ENCODE data around the gene CYS1. TPM values are rescaled to one million over a fixed set of nuclear protein-coding genes. Genes with fewer than 3 reads are reported as not detected.

The CYS1 gene
- total RNA-seq, 1 experiment from 2014 or later, result 3.7 TPM

DNA sequence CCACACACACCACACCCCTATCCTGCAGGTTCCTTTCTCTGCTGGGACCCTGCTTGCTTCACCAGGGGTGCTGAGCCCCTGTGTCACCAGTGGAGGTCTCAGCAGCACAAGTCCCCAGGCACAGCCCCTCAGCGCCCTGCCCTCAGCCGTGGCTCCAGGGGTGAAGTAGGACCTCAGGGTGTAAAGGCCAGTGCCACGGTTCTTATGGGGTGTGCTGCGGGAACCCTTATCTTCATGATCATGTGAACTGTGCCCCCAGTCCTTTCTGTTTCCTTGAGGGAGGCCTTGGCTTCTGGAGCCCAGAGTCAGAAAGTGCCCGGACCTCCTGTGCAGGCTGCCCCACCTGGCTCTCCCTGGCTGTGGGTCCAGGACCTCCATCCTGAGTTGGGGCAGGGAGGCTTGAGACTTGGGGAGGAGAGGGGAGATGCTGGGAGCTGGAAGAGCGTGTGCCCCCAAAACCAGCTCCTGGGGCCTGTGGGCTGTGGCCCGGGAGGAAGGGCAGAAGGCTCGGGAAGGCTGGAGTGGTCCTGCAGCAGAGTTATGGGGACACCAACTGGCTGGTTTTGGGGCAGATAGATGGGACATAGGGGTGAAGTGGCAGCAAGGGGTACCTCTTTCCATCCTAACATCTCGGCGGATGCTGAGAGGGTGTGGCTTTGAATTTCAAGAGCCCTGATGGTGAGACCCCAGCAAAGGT lies 57.1 kb downstream of the CYS1 start:
- 0 out of 2 replicates have a peak, but pooled peaks have one; percentile 11 for ATAC-seq
- POLR2A ChIA-PET, result no interaction called here
- H3K4me3 ChIP-seq (replicated peaks in 1 of 2; ENCODE audit: low read depth in 1 of 2, low read length in 2 of 2), result no peak overlapping the region
- CTCF ChIA-PET, result no interaction called here
- no peaks in the 10 kb centered on the region for H3K36me3 ChIP-seq (ENCODE audit: control insufficient read depth in 1 of 2, insufficient read depth in 2 of 2, low read length in 2 of 2)
- no TSS peak for BruUV-seq (replicated peaks)
- H3K4me2 ChIP-seq (ENCODE audit: low read length), result no peak overlapping the region
- TF ChIP-seq EZH2phosphoT487 (IDR thresholded peaks at IDR 0.05; ENCODE audit: borderline replicate concordance), result no peak
- TF ChIP-seq SRF (IDR thresholded peaks at IDR 0.05; ENCODE audit: low read depth), result no peak
- TF ChIP-seq EGR1 (IDR thresholded peaks at IDR 0.05; ENCODE audit: low read depth), result no peak
- TF ChIP-seq FOSL1 (IDR thresholded peaks at IDR 0.05; ENCODE audit: low read depth), result no peak
- TF ChIP-seq TCF7L2 (IDR thresholded peaks at IDR 0.05; ENCODE audit: borderline replicate concordance, extremely low read depth, insufficient read depth, insufficient read length), result no peak
- no peak for TF ChIP-seq CEBPB (IDR thresholded peaks at IDR 0.05; ENCODE audit: low read depth)
- TF ChIP-seq ELF1 (IDR thresholded peaks at IDR 0.05; ENCODE audit: borderline replicate concordance, low read depth), result no peak
- TF ChIP-seq SP1 (IDR thresholded peaks at IDR 0.05; ENCODE audit: low read depth), result no peak
- TF ChIP-seq, protein P1, sequence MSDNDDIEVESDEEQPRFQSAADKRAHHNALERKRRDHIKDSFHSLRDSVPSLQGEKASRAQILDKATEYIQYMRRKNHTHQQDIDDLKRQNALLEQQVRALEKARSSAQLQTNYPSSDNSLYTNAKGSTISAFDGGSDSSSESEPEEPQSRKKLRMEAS (IDR thresholded peaks at IDR 0.05), result no peak
- no peak for TF ChIP-seq ZFX (IDR thresholded peaks at IDR 0.05)
- TF ChIP-seq, protein P2, sequence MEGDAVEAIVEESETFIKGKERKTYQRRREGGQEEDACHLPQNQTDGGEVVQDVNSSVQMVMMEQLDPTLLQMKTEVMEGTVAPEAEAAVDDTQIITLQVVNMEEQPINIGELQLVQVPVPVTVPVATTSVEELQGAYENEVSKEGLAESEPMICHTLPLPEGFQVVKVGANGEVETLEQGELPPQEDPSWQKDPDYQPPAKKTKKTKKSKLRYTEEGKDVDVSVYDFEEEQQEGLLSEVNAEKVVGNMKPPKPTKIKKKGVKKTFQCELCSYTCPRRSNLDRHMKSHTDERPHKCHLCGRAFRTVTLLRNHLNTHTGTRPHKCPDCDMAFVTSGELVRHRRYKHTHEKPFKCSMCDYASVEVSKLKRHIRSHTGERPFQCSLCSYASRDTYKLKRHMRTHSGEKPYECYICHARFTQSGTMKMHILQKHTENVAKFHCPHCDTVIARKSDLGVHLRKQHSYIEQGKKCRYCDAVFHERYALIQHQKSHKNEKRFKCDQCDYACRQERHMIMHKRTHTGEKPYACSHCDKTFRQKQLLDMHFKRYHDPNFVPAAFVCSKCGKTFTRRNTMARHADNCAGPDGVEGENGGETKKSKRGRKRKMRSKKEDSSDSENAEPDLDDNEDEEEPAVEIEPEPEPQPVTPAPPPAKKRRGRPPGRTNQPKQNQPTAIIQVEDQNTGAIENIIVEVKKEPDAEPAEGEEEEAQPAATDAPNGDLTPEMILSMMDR (IDR thresholded peaks at IDR 0.05 in 2 of 3, conservative IDR thresholded peaks at IDR 0.05 in 1 of 3; ENCODE audit: borderline replicate concordance in 1 of 3, insufficient read depth in 1 of 3, low read depth in 2 of 3, low read length in 2 of 3), result no peak
- TF ChIP-seq, protein P3, sequence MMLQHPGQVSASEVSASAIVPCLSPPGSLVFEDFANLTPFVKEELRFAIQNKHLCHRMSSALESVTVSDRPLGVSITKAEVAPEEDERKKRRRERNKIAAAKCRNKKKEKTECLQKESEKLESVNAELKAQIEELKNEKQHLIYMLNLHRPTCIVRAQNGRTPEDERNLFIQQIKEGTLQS (IDR thresholded peaks at IDR 0.05), result no peak
- no peak for TF ChIP-seq POLR2A (IDR thresholded peaks at IDR 0.05; ENCODE audit: borderline replicate concordance, extremely low read depth, insufficient read depth, insufficient read length)
- TF ChIP-seq, protein P4, sequence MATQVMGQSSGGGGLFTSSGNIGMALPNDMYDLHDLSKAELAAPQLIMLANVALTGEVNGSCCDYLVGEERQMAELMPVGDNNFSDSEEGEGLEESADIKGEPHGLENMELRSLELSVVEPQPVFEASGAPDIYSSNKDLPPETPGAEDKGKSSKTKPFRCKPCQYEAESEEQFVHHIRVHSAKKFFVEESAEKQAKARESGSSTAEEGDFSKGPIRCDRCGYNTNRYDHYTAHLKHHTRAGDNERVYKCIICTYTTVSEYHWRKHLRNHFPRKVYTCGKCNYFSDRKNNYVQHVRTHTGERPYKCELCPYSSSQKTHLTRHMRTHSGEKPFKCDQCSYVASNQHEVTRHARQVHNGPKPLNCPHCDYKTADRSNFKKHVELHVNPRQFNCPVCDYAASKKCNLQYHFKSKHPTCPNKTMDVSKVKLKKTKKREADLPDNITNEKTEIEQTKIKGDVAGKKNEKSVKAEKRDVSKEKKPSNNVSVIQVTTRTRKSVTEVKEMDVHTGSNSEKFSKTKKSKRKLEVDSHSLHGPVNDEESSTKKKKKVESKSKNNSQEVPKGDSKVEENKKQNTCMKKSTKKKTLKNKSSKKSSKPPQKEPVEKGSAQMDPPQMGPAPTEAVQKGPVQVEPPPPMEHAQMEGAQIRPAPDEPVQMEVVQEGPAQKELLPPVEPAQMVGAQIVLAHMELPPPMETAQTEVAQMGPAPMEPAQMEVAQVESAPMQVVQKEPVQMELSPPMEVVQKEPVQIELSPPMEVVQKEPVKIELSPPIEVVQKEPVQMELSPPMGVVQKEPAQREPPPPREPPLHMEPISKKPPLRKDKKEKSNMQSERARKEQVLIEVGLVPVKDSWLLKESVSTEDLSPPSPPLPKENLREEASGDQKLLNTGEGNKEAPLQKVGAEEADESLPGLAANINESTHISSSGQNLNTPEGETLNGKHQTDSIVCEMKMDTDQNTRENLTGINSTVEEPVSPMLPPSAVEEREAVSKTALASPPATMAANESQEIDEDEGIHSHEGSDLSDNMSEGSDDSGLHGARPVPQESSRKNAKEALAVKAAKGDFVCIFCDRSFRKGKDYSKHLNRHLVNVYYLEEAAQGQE (IDR thresholded peaks at IDR 0.05; ENCODE audit: low read depth), result no peak
- TF ChIP-seq, protein P5, sequence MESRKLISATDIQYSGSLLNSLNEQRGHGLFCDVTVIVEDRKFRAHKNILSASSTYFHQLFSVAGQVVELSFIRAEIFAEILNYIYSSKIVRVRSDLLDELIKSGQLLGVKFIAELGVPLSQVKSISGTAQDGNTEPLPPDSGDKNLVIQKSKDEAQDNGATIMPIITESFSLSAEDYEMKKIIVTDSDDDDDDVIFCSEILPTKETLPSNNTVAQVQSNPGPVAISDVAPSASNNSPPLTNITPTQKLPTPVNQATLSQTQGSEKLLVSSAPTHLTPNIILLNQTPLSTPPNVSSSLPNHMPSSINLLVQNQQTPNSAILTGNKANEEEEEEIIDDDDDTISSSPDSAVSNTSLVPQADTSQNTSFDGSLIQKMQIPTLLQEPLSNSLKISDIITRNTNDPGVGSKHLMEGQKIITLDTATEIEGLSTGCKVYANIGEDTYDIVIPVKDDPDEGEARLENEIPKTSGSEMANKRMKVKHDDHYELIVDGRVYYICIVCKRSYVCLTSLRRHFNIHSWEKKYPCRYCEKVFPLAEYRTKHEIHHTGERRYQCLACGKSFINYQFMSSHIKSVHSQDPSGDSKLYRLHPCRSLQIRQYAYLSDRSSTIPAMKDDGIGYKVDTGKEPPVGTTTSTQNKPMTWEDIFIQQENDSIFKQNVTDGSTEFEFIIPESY (IDR thresholded peaks at IDR 0.05; ENCODE audit: extremely low read depth, insufficient replicate concordance, low read length), result no peak
- TF ChIP-seq ZNF274 (IDR thresholded peaks at IDR 0.05; ENCODE audit: low read depth, low read length), result no peak
- TF ChIP-seq JUND (IDR thresholded peaks at IDR 0.05), result no peak
- TF ChIP-seq CBX3 (IDR thresholded peaks at IDR 0.05; ENCODE audit: low read depth), result no peak
- no peak for TF ChIP-seq SIN3A (IDR thresholded peaks at IDR 0.05; ENCODE audit: low read depth)
- TF ChIP-seq EZH2 (IDR thresholded peaks at IDR 0.05), result no peak
- no peaks in the 10 kb centered on the region for H3K27me3 ChIP-seq (ENCODE audit: insufficient read depth, low read length)
- no peak overlapping the region for H3K27ac ChIP-seq (ENCODE audit: low read depth, low read length)
- intact Hi-C loops (cut with micrococcal nuclease), result no loop called here
- no peaks in the 10 kb centered on the region for H3K9me2 ChIP-seq (ENCODE audit: insufficient read depth)
- no peak overlapping the region for H3K9ac ChIP-seq (ENCODE audit: low read length)
- no peak overlapping the region for H2AFZ ChIP-seq (ENCODE audit: low read depth, low read length, poor library complexity, severe bottlenecking)
- DNase-seq (ENCODE audit: low read depth, low spot score), result no peak
- no peaks in the 10 kb centered on the region for H3K9me3 ChIP-seq (ENCODE audit: control insufficient read depth in 1 of 2, insufficient read depth in 1 of 2, low read depth in 1 of 2, low read length in 2 of 2)
- RAD21 ChIA-PET (ENCODE audit: low non-redundant PET in 1 of 2, low total read pairs in 2 of 2, uncharacterized antibody in 2 of 2, unreplicated experiment in 2 of 2), result no interaction called here
- no peaks in the 10 kb centered on the region for H4K20me1 ChIP-seq (ENCODE audit: insufficient read depth)
- no peaks in the 10 kb centered on the region for H3K4me1 ChIP-seq (ENCODE audit: control insufficient read depth in 1 of 2, insufficient read depth in 2 of 2, low read length in 2 of 2)
- no peaks in the 10 kb centered on the region for H3K79me2 ChIP-seq (ENCODE audit: insufficient read depth, low read length)
